GM12892 (cell line): ENCODE data around the gene MPP1. TPM values are rescaled to one million over a fixed set of nuclear protein-coding genes. Genes with fewer than 3 reads are reported as not detected.
"Not testable (repeated sequence)": the region's sequence is repeated elsewhere in the genome, so short reads cannot be mapped to it uniquely, and the experiment has no call there.

ENCODE experiments used
- DNase-seq: peaks from one replicate; pipeline ENCODE4 v3.0.0; 2011; ENCODE audit not compliant: insufficient read length
- FAIRE-seq: peaks from 2 replicates; lab custom pipeline; 2011; peaks lifted over from hg19 to GRCh38; lab: Jason Lieb, UNC
- POLR2A ChIP-seq: IDR thresholded peaks from 2 replicates; pipeline ENCODE4 v1.6.1; 2011; ENCODE audit warnings: low read depth, low read length, control low read depth
- POLR2AphosphoS5 ChIP-seq: IDR thresholded peaks from 2 replicates; pipeline ENCODE4 v1.6.1; 2011; ENCODE audit warnings: low read depth, low read length, control low read depth
- TAF1 ChIP-seq: IDR thresholded peaks from 2 replicates; pipeline ENCODE4 v1.6.1; 2011; ENCODE audit warnings: low read depth, mild to moderate bottlenecking, control low read depth, low read length, borderline replicate concordance
- polyA plus RNA-seq: library from polyadenylated mRNA; unstranded; fragments of >200 nt; gene quantifications from one replicate; pipeline ENCODE4 v1.2.1, GENCODE V29; 2012; ENCODE audit warnings: missing spikeins, inconsistent platforms; ENCODE audit not compliant: missing spikeins

Gene MPP1
- 14.9 TPM for polyA plus RNA-seq

DNA sequence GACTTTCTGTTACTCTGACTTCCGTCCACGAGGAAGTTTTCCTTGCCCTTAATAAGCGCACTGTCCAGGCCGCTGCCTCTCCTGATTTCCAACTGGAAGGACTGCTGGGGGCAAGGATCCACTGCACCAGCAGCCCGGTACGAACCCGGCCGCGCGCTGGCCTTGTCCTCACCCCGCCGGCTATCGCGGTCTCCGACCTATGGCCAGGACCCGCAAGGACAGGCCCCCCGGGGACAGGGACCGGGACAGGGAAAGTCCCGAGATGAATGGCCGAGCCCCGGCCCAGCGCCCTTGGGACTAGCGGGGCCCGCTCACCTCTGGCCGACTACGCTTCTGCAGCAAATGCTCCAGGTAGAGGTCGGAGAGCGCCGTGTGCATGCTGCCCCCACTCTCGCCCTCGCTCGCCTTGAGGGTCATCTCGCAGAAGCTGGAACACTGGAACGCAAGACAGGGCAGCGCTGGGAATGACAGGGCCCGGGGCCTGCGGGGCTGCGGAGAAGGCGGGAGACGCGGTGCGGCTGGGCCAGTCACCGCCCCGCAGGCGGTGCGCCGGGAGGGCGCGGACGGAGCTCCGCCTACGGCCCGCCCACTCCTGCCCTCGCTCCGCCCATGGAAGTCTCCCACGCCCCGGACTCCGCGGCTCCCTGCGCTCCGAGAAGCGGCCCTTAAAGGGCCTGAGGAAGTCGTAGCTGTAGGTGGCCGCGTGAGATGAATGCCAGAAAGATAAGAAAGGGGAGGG, at the start of gene MPP1:
TSS of gene MPP1 (minus strand) at position 529 of the 739 bp plus-strand sequence. CDS start at position 417, 112 bp downstream.
- DNase-seq (peak; percentile 72), FAIRE-seq (peak; percentile 91)
- TF ChIP-seq POLR2AphosphoS5 (no peak), TAF1 (no peak), POLR2A (peak; percentile 42; the same call in 1 of the 2 replicates)

DNA sequence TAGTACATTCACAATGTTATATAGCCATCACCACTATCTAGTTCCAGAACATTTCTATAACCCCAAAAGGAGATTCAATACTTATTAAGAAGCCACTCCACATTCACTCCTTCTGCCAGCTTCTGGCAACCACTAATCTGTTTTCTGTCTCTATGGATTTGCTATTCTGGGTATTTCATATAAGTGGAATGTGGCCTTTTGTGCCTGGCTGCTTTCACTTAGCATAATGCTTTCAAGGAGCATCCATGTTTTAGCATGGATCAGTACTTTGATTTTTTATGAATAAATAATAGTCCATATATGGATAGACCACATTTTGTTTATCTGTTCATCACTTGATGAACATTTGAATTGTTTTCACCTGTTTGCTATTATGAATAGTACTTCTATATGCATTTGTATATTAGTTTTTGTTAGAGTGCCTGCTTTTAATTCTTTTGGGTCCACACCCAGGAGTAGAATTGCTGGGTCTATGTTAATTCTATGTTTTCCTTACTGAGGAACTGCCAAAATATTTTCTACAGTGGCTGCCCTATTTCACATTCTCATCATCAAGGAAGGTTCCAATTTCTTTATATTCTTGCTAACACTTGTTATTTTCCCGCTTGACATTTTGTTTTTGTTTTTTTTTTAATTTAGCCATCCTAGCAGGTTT, 45.8 kb upstream of the MPP1 start:
- TF ChIP-seq POLR2AphosphoS5 (no peak), TAF1 (no peak), POLR2A (no peak)
- FAIRE-seq (no peak), DNase-seq (no peak)

DNA sequence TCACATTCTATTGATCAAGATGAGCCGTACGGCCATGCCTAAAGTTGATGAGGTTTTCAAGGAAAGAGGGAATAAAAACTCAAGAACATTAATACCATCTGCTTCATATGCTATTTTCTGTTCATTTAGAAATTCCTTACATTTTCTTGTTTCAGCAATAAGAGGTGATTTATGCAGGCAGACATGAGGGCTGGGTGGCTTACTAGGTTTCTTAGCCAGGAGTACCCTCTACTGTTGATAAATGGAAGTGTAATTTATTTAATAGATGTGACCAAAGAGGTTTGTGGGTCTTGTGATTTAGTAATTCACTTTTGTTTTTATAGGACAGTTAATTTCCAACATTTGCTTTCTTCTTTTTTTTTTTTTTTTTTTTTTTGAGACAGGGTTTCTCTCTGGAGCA, 35.6 kb upstream of the MPP1 start:
- FAIRE-seq (peak; percentile 56), DNase-seq (no peak)
- TF ChIP-seq TAF1 (no peak), POLR2A (no peak), POLR2AphosphoS5 (no peak)

DNA sequence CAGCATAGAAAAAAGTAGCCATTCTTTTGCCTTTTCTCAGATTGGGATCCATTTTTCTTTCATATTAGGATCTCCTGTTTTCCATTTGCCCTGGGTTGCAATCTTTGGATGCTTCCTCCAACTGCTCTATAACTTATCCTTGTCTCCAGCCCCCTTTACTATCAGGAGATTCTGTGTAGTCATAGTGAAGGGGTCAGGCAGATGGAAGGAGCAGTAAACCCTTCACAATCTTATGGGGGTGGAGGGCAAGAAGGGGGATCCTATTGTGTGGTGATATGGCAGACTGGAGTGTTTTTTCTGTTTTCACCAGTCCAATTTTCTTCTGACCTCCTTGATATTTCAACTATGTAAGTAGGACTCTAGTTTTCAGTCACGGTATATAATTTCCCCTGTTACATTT, 30.9 kb upstream of the MPP1 start:
- TF ChIP-seq POLR2A (no peak), TAF1 (no peak), POLR2AphosphoS5 (no peak)
- DNase-seq (no peak), FAIRE-seq (no peak)

DNA sequence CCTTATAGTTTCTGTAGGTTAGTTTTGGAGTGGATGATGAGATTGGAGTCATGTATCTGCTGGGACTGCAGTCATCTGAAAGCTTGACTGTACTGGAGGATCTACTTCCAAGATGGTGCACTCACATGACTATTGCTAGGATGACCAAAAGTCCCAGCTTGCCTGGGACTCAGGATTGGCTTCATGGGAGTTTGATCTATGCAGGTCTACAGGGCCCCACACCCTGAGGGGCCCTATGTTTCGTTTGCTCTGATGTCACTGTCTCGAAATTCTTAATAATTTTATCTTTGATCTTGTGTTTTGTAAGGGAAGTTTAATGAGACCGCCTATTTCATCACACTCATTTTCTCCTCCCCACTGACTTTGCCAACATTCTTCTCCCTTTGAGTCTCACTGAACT, 29.3 kb upstream of the MPP1 start, which contains the start of gene SMIM9:
TSS of gene SMIM9 (minus strand) at position 101 of the 400 bp plus-strand sequence. CDS start 3,806 bp downstream, outside the sequence.
- FAIRE-seq (no peak), DNase-seq (no peak)
- no peak for TF ChIP-seq POLR2A
- no peak for TF ChIP-seq TAF1

DNA sequence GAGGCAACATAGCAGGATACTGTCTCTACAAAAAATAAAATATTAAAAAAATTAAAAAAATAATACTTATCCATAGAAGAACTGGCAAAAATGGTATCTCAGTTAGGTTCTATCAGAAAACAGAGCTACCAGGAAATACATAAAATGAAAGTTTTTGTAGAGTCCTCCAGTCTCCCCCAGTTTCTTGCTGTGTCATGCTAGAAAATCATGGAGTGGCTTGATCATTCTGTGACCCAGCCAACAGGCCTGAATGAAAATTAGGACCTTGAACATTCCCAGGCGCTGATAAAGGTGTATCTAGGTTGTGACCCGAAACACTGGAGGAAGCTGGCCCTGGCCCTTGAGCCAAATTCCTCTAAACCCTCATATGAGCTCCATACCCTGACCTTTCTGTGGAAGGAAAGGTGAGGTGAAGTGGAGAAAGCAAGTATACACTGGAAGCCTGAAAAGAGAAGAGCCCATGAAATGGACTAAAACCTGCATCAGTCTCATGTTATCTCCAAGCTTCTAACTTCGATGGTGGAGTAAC, 28.5 kb upstream of the MPP1 start:
- DNase-seq (no peak), FAIRE-seq (no peak)
- TF ChIP-seq TAF1 (no peak), POLR2AphosphoS5 (no peak), POLR2A (no peak)

DNA sequence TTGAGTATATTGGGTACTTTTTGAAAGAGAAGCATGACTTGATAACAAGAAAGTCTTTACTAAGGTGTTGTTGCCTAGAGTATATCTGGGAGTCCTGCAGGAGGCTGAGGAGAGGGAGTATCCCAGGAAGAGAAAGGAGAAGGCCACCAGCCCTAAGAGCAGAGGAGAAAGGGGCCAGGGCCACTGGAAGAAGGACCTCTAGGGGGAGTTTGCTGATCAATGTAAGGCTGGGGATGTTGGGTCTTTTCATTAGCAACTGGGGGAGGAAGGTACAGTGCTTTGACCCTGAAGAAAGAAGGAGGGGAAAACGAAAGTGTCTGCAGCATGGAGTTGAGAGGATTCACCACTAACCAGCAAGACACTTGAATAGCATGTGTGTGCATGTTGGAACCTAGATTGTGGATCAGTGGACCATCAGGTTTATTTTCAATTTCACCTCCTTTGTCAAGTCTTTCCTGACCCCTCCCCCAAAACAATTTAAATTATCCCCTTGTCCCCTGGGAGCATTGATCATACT, 24.7 kb upstream of the MPP1 start:
- TF ChIP-seq POLR2AphosphoS5, result no peak
- no peak for DNase-seq
- no peak for FAIRE-seq

DNA sequence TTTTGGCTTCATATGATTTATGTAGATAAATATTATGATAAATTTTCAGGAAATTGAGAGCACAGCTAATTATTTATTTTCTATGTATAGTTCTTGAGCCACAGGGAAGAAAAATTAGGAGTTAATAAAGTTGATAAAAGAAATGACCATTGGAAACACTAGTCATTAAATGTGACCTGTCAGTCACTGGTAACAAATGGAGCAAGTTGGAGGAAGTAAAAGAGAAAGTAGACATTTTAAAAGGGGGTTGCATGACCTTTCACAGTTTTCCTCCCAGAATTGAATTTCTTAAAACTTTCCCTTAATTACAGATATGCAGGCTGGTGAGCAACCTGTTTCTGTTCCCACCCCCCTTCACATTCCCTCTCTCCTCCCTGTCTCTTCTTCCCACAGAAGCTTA, 23.8 kb upstream of the MPP1 start:
- DNase-seq (no peak), FAIRE-seq (peak; percentile 21)
- TF ChIP-seq TAF1 (no peak), POLR2A (no peak), POLR2AphosphoS5 (no peak)

DNA sequence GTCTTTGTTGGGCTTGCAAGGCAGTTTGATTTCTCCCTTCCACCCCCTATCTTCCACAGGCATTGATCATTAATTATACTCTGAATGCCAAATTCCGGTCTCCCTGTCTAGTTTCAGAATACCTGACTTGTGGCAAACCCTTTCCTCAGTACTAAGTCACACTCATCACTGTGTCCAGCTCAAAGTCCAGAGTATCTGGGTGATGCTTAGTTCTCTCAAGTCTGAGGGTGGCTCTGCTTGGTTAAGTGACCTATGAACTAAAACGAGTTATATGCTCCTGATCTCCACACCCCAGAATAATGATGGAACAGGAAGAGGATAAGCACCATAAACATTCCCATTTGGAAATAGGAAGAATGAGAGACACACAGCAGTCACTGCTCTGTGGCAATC, 22.7 kb upstream of the MPP1 start:
- TF ChIP-seq POLR2AphosphoS5 (no peak), TAF1 (no peak), POLR2A (no peak)
- DNase-seq, result no peak
- FAIRE-seq, result peak; percentile 46

DNA sequence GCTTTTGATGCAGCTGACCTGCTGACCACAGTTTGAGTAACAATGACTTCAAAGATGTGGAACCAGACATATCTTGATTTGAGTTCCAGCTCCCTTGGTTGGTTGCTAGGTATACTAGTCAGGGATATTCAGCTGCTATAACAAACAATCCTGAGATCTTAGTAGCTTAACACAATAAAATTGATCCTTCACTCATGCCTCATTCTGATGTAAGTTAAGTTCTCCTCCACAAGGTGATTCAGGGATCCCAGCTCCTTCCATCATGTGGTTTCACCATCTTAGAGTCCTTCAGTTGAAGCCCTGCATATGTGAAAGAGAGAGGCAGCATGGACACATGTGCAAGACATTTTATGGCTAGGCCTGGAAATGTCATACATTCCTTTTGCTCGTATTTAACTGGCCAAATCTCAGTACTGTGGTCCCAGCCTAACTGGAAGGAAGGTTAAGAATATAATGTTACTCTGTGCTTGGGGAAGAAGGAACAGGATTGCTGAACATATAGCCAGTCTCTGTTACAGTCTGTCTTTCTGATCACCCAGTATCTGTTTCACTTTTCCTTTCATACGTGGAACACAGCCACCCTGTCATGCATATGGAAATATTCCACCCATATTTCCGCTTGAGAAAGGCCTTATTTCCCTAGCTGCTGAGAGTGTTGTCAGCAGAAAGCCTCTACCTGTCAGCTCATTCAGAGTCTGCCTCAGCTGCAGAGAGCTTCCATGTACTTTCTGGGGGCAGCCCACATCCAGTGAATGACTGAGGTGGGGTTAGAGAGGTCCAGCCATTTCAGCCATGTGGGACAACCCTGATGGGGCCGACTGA, 22.1 kb upstream of the MPP1 start:
- DNase-seq (no peak), FAIRE-seq (peak; percentile 87)
- no peak for TF ChIP-seq POLR2AphosphoS5
- TF ChIP-seq TAF1, result no peak
- no peak; the same call in 1 of the 2 replicates for TF ChIP-seq POLR2A

DNA sequence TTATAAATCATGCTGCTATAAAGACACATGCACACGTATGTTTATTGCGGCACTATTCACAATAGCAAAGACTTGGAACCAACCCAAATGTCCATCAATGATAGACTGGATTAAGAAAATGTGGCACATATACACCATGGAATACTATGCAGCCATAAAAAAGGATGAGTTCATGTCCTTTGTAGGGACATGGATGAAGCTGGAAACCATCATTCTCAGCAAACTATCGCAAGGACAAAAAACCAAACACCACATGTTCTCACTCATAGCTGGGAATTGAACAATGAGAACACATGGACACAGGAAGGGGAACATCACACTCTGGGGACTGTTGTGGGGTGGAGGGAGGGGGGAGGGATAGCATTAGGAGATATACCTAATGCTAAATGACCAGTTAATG, 20.3 kb upstream of the MPP1 start:
- not testable (repeated sequence) for FAIRE-seq, DNase-seq
